ENCODE data around the gene BRD3. TPM values are rescaled to one million over a fixed set of nuclear protein-coding genes. Genes with fewer than 3 reads are reported as not detected.

BRD3 gene
- total RNA-seq, 1 experiment from 2014 or later = 40.7 TPM

DNA sequence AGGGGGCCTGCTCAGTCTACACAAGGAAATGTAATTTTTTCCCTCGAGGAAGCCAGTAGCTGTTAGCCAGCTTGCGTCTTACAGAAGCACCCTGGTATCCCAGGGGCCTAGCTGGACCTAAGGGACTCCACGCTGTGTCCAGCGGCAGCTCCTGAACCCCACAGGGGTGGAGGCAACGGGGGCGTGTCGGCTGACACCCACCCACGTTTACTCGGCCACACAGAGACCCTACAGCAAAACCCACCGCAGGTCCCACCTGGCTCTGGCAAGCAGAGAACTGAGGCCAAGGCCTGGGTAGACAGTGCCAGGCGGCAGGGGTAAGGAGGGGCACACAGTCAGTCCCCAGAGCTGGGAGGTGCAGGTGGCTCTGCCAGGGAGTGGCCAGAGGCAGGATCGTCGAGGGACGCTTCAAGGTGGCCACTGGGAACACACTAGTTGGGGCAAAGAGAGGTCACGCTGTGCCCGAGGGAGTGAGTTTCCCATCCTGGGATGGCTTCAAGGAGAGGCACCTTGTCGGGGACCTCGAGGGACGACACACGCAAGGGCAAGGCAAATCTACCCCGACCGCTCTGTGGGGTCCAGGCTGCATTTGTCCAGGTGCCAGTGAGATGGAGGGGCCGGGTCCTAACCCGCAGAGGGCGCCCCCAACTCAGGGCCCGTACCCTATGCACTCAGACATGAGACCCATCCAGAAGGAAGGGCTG is 21.8 kb downstream of the BRD3 start:
- Histone ChIP-seq H3K79me2 (ENCODE audit: insufficient read depth, low read length) (no peaks in the 10 kb centered on the region), H3K9me2 (ENCODE audit: insufficient read depth) (no peaks in the 10 kb centered on the region), H3K9ac (ENCODE audit: low read length) (no peak overlapping the region), H3K4me3 (replicated peaks in 1 of 2; ENCODE audit: low read depth in 1 of 2, low read length in 2 of 2) (no peak overlapping the region), H3K9me3 (ENCODE audit: control insufficient read depth in 1 of 2, insufficient read depth in 1 of 2, low read depth in 1 of 2, low read length in 2 of 2) (no peaks in the 10 kb centered on the region), H3K27me3 (ENCODE audit: insufficient read depth, low read length) (no peaks in the 10 kb centered on the region), H3K27ac (ENCODE audit: low read depth, low read length) (no peak overlapping the region), H3K4me2 (ENCODE audit: low read length) (no peak overlapping the region), H4K20me1 (ENCODE audit: insufficient read depth) (no peaks in the 10 kb centered on the region), H2AFZ (ENCODE audit: low read depth, low read length, poor library complexity, severe bottlenecking) (no peak overlapping the region), H3K4me1 (ENCODE audit: control insufficient read depth in 1 of 2, insufficient read depth in 2 of 2, low read length in 2 of 2) (no peaks in the 10 kb centered on the region), H3K36me3 (ENCODE audit: control insufficient read depth in 1 of 2, insufficient read depth in 2 of 2, low read length in 2 of 2) (peaks cover under 1 to 14% of the 10 kb centered on the region in 2 experiments; a peak in 2 of 4 replicates)
- ChIA-PET POLR2A (no interaction called here), CTCF (no interaction called here), RAD21 (ENCODE audit: low non-redundant PET in 1 of 2, low total read pairs in 2 of 2, uncharacterized antibody in 2 of 2, unreplicated experiment in 2 of 2) (no interaction called here)
- intact Hi-C loops (cut with micrococcal nuclease) = no loop called here
- no peak for TF ChIP-seq RAD21 (IDR thresholded peaks at IDR 0.05; ENCODE audit: low read depth)
- no peak for TF ChIP-seq EGR1 (IDR thresholded peaks at IDR 0.05; ENCODE audit: low read depth)
- no peak for TF ChIP-seq FOSL1 (IDR thresholded peaks at IDR 0.05; ENCODE audit: low read depth)
- TF ChIP-seq ZNF274 (IDR thresholded peaks at IDR 0.05; ENCODE audit: low read depth, low read length) = no peak
- TF ChIP-seq, protein P1, sequence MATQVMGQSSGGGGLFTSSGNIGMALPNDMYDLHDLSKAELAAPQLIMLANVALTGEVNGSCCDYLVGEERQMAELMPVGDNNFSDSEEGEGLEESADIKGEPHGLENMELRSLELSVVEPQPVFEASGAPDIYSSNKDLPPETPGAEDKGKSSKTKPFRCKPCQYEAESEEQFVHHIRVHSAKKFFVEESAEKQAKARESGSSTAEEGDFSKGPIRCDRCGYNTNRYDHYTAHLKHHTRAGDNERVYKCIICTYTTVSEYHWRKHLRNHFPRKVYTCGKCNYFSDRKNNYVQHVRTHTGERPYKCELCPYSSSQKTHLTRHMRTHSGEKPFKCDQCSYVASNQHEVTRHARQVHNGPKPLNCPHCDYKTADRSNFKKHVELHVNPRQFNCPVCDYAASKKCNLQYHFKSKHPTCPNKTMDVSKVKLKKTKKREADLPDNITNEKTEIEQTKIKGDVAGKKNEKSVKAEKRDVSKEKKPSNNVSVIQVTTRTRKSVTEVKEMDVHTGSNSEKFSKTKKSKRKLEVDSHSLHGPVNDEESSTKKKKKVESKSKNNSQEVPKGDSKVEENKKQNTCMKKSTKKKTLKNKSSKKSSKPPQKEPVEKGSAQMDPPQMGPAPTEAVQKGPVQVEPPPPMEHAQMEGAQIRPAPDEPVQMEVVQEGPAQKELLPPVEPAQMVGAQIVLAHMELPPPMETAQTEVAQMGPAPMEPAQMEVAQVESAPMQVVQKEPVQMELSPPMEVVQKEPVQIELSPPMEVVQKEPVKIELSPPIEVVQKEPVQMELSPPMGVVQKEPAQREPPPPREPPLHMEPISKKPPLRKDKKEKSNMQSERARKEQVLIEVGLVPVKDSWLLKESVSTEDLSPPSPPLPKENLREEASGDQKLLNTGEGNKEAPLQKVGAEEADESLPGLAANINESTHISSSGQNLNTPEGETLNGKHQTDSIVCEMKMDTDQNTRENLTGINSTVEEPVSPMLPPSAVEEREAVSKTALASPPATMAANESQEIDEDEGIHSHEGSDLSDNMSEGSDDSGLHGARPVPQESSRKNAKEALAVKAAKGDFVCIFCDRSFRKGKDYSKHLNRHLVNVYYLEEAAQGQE (IDR thresholded peaks at IDR 0.05; ENCODE audit: low read depth) = no peak
- no peak for TF ChIP-seq CBX3 (IDR thresholded peaks at IDR 0.05; ENCODE audit: low read depth)
- no peak for TF ChIP-seq ELF1 (IDR thresholded peaks at IDR 0.05; ENCODE audit: borderline replicate concordance, low read depth)
- no peak for TF ChIP-seq ZFX (IDR thresholded peaks at IDR 0.05)
- no peak for TF ChIP-seq SP1 (IDR thresholded peaks at IDR 0.05; ENCODE audit: low read depth)
- TF ChIP-seq POLR2AphosphoS5 (IDR thresholded peaks at IDR 0.05; ENCODE audit: low read depth, low read length) = no peak
- TF ChIP-seq EZH2 (IDR thresholded peaks at IDR 0.05) = no peak
- no peak for TF ChIP-seq YY1 (IDR thresholded peaks at IDR 0.05; ENCODE audit: extremely low read depth, insufficient replicate concordance, low read depth, low read length)
- no peak for TF ChIP-seq SIN3A (IDR thresholded peaks at IDR 0.05; ENCODE audit: low read depth)
- TF ChIP-seq POLR2A (IDR thresholded peaks at IDR 0.05; ENCODE audit: borderline replicate concordance, extremely low read depth, insufficient read depth, insufficient read length) = no peak
- TF ChIP-seq, protein P2, sequence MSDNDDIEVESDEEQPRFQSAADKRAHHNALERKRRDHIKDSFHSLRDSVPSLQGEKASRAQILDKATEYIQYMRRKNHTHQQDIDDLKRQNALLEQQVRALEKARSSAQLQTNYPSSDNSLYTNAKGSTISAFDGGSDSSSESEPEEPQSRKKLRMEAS (IDR thresholded peaks at IDR 0.05) = no peak
- no peak for TF ChIP-seq SRF (IDR thresholded peaks at IDR 0.05; ENCODE audit: low read depth)
- no peak for TF ChIP-seq EZH2phosphoT487 (IDR thresholded peaks at IDR 0.05; ENCODE audit: borderline replicate concordance)
- TF ChIP-seq, protein P3, sequence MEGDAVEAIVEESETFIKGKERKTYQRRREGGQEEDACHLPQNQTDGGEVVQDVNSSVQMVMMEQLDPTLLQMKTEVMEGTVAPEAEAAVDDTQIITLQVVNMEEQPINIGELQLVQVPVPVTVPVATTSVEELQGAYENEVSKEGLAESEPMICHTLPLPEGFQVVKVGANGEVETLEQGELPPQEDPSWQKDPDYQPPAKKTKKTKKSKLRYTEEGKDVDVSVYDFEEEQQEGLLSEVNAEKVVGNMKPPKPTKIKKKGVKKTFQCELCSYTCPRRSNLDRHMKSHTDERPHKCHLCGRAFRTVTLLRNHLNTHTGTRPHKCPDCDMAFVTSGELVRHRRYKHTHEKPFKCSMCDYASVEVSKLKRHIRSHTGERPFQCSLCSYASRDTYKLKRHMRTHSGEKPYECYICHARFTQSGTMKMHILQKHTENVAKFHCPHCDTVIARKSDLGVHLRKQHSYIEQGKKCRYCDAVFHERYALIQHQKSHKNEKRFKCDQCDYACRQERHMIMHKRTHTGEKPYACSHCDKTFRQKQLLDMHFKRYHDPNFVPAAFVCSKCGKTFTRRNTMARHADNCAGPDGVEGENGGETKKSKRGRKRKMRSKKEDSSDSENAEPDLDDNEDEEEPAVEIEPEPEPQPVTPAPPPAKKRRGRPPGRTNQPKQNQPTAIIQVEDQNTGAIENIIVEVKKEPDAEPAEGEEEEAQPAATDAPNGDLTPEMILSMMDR (IDR thresholded peaks at IDR 0.05 in 2 of 3, conservative IDR thresholded peaks at IDR 0.05 in 1 of 3; ENCODE audit: borderline replicate concordance in 1 of 3, insufficient read depth in 1 of 3, low read depth in 2 of 3, low read length in 2 of 3) = no peak
- TF ChIP-seq, protein P4, sequence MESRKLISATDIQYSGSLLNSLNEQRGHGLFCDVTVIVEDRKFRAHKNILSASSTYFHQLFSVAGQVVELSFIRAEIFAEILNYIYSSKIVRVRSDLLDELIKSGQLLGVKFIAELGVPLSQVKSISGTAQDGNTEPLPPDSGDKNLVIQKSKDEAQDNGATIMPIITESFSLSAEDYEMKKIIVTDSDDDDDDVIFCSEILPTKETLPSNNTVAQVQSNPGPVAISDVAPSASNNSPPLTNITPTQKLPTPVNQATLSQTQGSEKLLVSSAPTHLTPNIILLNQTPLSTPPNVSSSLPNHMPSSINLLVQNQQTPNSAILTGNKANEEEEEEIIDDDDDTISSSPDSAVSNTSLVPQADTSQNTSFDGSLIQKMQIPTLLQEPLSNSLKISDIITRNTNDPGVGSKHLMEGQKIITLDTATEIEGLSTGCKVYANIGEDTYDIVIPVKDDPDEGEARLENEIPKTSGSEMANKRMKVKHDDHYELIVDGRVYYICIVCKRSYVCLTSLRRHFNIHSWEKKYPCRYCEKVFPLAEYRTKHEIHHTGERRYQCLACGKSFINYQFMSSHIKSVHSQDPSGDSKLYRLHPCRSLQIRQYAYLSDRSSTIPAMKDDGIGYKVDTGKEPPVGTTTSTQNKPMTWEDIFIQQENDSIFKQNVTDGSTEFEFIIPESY (IDR thresholded peaks at IDR 0.05; ENCODE audit: extremely low read depth, insufficient replicate concordance, low read length) = no peak
- ATAC-seq = no peak
- DNase-seq (ENCODE audit: low read depth, low spot score) = no peak
- no TSS peak for BruUV-seq (replicated peaks)

Data from HCT116 (cell line).